ENCODE results near the gene XIST.

The XIST gene

DNA sequence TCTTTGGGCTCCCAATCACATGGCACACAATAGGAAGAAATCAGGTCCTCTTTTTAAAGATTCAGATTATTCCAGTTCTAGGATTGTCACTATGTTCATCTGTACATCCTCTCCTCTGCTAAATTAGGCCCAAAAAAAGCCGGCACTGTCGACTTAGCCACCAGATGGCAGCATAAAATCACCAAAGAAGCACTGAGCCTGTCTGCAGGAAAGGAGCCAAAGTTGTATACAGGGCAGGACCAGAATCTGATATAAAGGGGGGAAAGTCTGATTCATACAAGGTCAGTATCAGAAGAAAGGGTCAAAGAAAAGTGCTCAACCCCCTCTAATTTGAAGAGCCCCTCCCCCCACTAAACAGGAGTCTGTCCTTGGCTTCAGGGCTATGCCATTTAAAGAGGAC, 3.0 kb upstream of the XIST start:
- Histone ChIP-seq H3K4me1 (ENCODE audit: insufficient read depth, low read length, severe bottlenecking) (no peaks in the 10 kb centered on the region), H4K20me1 (ENCODE audit: insufficient read depth, low read length) (no peaks in the 10 kb centered on the region), H3K79me2 (ENCODE audit: insufficient read depth, low read length) (no peaks in the 10 kb centered on the region), H3K36me3 (ENCODE audit: insufficient read depth, low read length) (no peaks in the 10 kb centered on the region), H3F3A (ENCODE audit: insufficient read depth, low read length) (no peaks in the 10 kb centered on the region), H3K27me3 (ENCODE audit: insufficient read depth, low read length) (no peaks in the 10 kb centered on the region), H3K9me3 (ENCODE audit: low read length) (no peaks in the 10 kb centered on the region), H2AFZ (ENCODE audit: low read length) (no peak overlapping the region), H3K27ac (ENCODE audit: low read depth, low read length, poor library complexity, severe bottlenecking) (no peak overlapping the region), H3K9me2 (ENCODE audit: low read depth, low read length) (no peaks in the 10 kb centered on the region), H3K4me2 (ENCODE audit: low read length) (no peak overlapping the region), H3K4me3 (ENCODE audit: low read depth, low read length, poor library complexity, severe bottlenecking) (no peak overlapping the region), H3K9ac (ENCODE audit: low read length) (no peak overlapping the region)
- TF ChIP-seq EZH2 (IDR thresholded peaks at IDR 0.05; ENCODE audit: borderline replicate concordance, low read length), result no peak
- TF ChIP-seq, protein P1, sequence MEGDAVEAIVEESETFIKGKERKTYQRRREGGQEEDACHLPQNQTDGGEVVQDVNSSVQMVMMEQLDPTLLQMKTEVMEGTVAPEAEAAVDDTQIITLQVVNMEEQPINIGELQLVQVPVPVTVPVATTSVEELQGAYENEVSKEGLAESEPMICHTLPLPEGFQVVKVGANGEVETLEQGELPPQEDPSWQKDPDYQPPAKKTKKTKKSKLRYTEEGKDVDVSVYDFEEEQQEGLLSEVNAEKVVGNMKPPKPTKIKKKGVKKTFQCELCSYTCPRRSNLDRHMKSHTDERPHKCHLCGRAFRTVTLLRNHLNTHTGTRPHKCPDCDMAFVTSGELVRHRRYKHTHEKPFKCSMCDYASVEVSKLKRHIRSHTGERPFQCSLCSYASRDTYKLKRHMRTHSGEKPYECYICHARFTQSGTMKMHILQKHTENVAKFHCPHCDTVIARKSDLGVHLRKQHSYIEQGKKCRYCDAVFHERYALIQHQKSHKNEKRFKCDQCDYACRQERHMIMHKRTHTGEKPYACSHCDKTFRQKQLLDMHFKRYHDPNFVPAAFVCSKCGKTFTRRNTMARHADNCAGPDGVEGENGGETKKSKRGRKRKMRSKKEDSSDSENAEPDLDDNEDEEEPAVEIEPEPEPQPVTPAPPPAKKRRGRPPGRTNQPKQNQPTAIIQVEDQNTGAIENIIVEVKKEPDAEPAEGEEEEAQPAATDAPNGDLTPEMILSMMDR (IDR thresholded peaks at IDR 0.05; ENCODE audit: low read length), result peak; percentile 65

DNA sequence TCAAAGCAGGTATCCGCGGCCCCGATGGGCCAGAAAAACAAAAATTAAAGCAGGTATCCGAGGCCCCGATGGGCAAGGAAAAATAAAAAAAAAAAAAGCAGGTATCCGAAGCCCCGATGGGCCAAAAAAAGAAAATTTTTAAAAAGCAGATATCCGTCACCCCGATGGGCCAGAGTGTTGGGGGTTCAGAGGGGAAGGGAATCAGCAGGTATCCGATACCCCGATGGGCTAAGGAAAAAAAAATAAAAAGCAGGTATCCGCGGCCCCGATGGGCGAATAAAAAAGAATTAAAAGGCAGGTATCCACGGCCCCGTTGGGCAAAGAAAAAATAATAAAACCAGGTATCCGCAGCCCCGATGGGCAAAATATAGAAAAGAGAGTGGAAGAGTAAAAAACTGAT, 492 bp downstream of the XIST start:
- H3K4me1 ChIP-seq (ENCODE audit: insufficient read depth, low read length, severe bottlenecking), result no peaks in the 10 kb centered on the region
- no peaks in the 10 kb centered on the region for H3K79me2 ChIP-seq (ENCODE audit: insufficient read depth, low read length)
- H2AFZ ChIP-seq (ENCODE audit: low read length), result no peak overlapping the region
- H3K4me2 ChIP-seq (ENCODE audit: low read length), result no peak overlapping the region
- no peak overlapping the region for H3K27ac ChIP-seq (ENCODE audit: low read depth, low read length, poor library complexity, severe bottlenecking)
- no peak for TF ChIP-seq EZH2 (IDR thresholded peaks at IDR 0.05; ENCODE audit: borderline replicate concordance, low read length)
- TF ChIP-seq, protein P1 (IDR thresholded peaks at IDR 0.05; ENCODE audit: low read length), result no peak
- no peaks in the 10 kb centered on the region for H3K9me2 ChIP-seq (ENCODE audit: low read depth, low read length)
- no peaks in the 10 kb centered on the region for H4K20me1 ChIP-seq (ENCODE audit: insufficient read depth, low read length)
- no peaks in the 10 kb centered on the region for H3K27me3 ChIP-seq (ENCODE audit: insufficient read depth, low read length)
- no peaks in the 10 kb centered on the region for H3F3A ChIP-seq (ENCODE audit: insufficient read depth, low read length)
- H3K9me3 ChIP-seq (ENCODE audit: low read length), result no peaks in the 10 kb centered on the region
- H3K4me3 ChIP-seq (ENCODE audit: low read depth, low read length, poor library complexity, severe bottlenecking), result no peak overlapping the region
- H3K36me3 ChIP-seq (ENCODE audit: insufficient read depth, low read length), result no peaks in the 10 kb centered on the region
- no peak overlapping the region for H3K9ac ChIP-seq (ENCODE audit: low read length)

DNA sequence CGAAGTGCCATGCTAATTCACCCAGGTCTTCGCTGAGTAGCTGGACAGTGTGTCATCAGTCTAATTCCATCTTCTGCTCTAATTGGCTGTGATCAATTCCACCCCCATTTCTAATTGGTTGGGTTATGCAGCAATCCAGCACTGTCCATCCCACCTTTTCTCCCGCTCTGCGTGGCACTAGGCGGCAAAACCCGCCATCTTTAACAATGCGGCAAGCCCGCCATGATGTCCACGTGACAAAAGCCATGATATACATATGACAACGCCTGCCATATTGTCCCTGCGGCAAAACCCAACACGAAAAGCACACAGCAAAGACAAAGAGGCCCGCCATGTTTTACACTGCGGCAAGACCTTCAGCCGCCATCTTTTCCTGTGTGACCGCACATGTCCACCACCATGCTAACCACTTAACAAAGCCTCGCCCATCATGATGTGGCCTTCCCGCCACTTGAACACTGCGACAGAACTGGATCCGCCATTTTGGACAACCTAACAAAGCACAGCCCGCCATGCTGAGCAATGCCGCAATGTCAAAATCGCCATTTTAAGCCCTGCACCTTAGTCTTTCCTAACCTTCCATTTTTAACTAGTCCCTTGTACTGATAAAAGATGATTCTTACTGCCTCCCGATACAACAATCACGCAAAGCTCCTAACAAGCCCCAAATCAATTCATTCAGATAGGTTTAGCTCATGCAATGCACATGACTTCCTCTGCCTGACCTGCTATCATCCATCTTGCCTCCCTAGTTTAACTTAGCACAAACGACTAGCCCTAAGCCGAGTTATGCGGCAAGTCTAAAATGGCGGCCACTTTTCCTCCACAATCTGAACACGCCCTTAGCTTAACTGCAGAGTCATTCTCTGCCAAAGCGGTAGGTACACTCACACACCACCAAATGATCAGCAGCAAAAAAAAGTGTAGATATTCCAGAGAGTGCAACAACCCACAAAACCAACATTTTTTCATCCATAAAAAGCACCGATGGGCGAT, 1.2 kb downstream of the XIST start:
- no peak for TF ChIP-seq EZH2 (IDR thresholded peaks at IDR 0.05; ENCODE audit: borderline replicate concordance, low read length)
- TF ChIP-seq, protein P1 (IDR thresholded peaks at IDR 0.05; ENCODE audit: low read length), result no peak
- no peak overlapping the region for H3K27ac ChIP-seq (ENCODE audit: low read depth, low read length, poor library complexity, severe bottlenecking)
- H3K36me3 ChIP-seq (ENCODE audit: insufficient read depth, low read length), result no peaks in the 10 kb centered on the region
- H3K4me3 ChIP-seq (ENCODE audit: low read depth, low read length, poor library complexity, severe bottlenecking), result no peak overlapping the region
- H3K4me2 ChIP-seq (ENCODE audit: low read length), result no peak overlapping the region
- H3K4me1 ChIP-seq (ENCODE audit: insufficient read depth, low read length, severe bottlenecking), result no peaks in the 10 kb centered on the region
- H3K9me3 ChIP-seq (ENCODE audit: low read length), result no peaks in the 10 kb centered on the region
- H2AFZ ChIP-seq (ENCODE audit: low read length), result no peak overlapping the region
- no peaks in the 10 kb centered on the region for H3K79me2 ChIP-seq (ENCODE audit: insufficient read depth, low read length)
- no peak overlapping the region for H3K9ac ChIP-seq (ENCODE audit: low read length)
- no peaks in the 10 kb centered on the region for H3K27me3 ChIP-seq (ENCODE audit: insufficient read depth, low read length)
- no peaks in the 10 kb centered on the region for H4K20me1 ChIP-seq (ENCODE audit: insufficient read depth, low read length)
- H3F3A ChIP-seq (ENCODE audit: insufficient read depth, low read length), result no peaks in the 10 kb centered on the region
- H3K9me2 ChIP-seq (ENCODE audit: low read depth, low read length), result no peaks in the 10 kb centered on the region

All from OCI-LY1 (cell line).